ENCODE measurements around the gene WDR64.
A peak's percentile ranks its signal among the peaks of the same experiment; 100 is the strongest.

WDR64 gene

DNA sequence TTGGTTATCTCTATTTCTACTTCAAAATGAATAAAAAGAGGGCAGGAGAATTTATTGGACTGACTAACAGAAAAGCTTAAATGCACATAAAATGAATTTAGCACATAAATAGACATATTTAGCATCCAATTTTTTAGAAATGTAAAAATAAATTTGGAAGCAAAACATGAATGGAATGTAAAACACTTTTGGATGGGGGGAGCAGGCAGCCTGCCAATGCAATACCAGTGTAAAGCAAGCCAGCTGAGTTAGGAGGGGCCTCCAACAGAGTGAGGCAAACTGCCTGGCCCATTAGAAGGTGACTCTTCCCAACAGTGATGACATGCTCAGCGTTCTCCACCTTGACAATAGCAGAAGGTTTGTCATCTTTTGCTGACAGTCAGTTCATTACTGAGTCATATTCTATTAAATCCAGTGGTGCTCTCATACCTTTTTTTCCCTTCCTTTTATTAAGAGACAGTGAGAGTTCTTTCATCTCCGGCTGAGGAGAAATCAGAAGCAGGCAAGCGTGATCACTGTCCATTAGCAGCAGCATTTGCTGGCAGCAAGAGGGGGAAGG, 176.5 kb downstream of the WDR64 start:
- peaks cover 13% of the 10 kb centered on the region for H3K27me3 ChIP-seq (ENCODE audit: low read depth, low read length)
- H3K4me1 ChIP-seq (ENCODE audit: low read length): peaks cover 12% of the 10 kb centered on the region
- no peak overlapping the region for H3K9ac ChIP-seq (ENCODE audit: low read length)
- no peak overlapping the region for H2AFZ ChIP-seq (ENCODE audit: low read depth, low read length)
- no peaks in the 10 kb centered on the region for H4K20me1 ChIP-seq (ENCODE audit: insufficient read depth, low read length)
- no peak overlapping the region for H3K4me2 ChIP-seq (ENCODE audit: low read length)
- H3K36me3 ChIP-seq (replicated peaks; ENCODE audit: low read depth, low read length): no peaks in the 10 kb centered on the region
- no peak overlapping the region for H3K4me3 ChIP-seq (ENCODE audit: low read length)
- TF ChIP-seq, protein P1, sequence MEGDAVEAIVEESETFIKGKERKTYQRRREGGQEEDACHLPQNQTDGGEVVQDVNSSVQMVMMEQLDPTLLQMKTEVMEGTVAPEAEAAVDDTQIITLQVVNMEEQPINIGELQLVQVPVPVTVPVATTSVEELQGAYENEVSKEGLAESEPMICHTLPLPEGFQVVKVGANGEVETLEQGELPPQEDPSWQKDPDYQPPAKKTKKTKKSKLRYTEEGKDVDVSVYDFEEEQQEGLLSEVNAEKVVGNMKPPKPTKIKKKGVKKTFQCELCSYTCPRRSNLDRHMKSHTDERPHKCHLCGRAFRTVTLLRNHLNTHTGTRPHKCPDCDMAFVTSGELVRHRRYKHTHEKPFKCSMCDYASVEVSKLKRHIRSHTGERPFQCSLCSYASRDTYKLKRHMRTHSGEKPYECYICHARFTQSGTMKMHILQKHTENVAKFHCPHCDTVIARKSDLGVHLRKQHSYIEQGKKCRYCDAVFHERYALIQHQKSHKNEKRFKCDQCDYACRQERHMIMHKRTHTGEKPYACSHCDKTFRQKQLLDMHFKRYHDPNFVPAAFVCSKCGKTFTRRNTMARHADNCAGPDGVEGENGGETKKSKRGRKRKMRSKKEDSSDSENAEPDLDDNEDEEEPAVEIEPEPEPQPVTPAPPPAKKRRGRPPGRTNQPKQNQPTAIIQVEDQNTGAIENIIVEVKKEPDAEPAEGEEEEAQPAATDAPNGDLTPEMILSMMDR (IDR thresholded peaks at IDR 0.05; ENCODE audit: low read depth, low read length): no peak
- no peak for TF ChIP-seq EZH2phosphoT487 (IDR thresholded peaks at IDR 0.05; ENCODE audit: low read depth)
- H3K79me2 ChIP-seq (ENCODE audit: low read length): no peaks in the 10 kb centered on the region
- H3K27ac ChIP-seq (ENCODE audit: low read length): no peak overlapping the region
- no peaks in the 10 kb centered on the region for H3K9me3 ChIP-seq (ENCODE audit: insufficient read depth, low read length)

DNA sequence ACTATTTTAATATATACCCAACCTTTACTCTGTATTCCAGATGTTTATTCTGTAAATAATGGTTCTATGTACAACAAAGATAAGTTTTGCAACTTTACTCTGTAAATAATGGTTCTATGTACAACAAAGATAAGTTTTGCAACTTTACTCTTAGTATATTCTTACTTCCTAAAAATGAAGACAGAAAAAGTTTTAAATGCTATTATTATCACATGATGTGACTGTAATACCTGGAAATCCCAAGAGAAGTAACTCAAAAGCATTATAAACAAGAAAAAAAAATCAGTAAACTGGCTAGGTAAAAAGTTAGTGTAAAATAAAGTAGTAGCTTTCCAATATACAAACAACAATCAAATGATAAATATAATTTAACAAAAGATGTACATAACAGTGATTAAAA, 177.4 kb downstream of the WDR64 start:
- H3K27ac ChIP-seq (ENCODE audit: low read length): no peak overlapping the region
- no peak overlapping the region for H3K9ac ChIP-seq (ENCODE audit: low read length)
- no peak overlapping the region for H2AFZ ChIP-seq (ENCODE audit: low read depth, low read length)
- no peak overlapping the region for H3K4me2 ChIP-seq (ENCODE audit: low read length)
- H3K27me3 ChIP-seq (ENCODE audit: low read depth, low read length): peaks cover 19% of the 10 kb centered on the region
- no peaks in the 10 kb centered on the region for H3K9me3 ChIP-seq (ENCODE audit: insufficient read depth, low read length)
- H3K4me1 ChIP-seq (ENCODE audit: low read length): peaks cover 12% of the 10 kb centered on the region
- H4K20me1 ChIP-seq (ENCODE audit: insufficient read depth, low read length): no peaks in the 10 kb centered on the region
- H3K4me3 ChIP-seq (ENCODE audit: low read length): no peak overlapping the region
- no peaks in the 10 kb centered on the region for H3K79me2 ChIP-seq (ENCODE audit: low read length)
- TF ChIP-seq, protein P1 (IDR thresholded peaks at IDR 0.05; ENCODE audit: low read depth, low read length): no peak
- TF ChIP-seq EZH2phosphoT487 (IDR thresholded peaks at IDR 0.05; ENCODE audit: low read depth): no peak
- H3K36me3 ChIP-seq (replicated peaks; ENCODE audit: low read depth, low read length): no peaks in the 10 kb centered on the region

DNA sequence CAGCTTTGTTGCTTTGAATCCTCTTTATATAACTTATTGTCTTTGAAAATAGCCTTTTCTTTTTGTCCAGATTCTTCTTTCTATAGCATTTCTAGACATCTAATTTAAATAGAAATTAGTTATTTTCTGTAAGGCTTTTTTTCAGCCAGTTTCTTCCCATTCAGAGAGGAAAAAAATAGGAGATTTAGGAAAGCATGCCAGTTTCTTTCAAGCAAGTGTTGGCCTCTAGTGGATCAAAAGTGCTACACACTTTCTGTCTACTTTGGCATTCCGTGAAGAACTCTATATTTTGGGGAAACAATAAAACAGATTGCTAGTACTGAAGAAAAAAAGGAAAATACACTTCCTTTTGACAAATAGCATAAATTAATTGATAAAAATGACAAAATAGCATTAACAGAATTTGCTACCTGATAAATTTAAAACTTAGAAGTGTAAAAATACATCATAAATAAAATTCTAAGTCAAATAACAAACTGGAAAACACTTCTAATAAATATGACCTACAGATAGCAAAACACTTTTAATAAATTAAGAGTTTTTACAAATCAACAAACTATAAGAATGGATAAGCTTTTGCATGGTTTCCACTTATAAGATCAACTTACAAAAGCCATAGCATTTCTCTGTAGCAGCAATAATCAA, 182.8 kb downstream of the WDR64 start:
- no peak overlapping the region for H3K9ac ChIP-seq (ENCODE audit: low read length)
- no peak for TF ChIP-seq EZH2phosphoT487 (IDR thresholded peaks at IDR 0.05; ENCODE audit: low read depth)
- TF ChIP-seq, protein P1 (IDR thresholded peaks at IDR 0.05; ENCODE audit: low read depth, low read length): peak; percentile 91

DNA sequence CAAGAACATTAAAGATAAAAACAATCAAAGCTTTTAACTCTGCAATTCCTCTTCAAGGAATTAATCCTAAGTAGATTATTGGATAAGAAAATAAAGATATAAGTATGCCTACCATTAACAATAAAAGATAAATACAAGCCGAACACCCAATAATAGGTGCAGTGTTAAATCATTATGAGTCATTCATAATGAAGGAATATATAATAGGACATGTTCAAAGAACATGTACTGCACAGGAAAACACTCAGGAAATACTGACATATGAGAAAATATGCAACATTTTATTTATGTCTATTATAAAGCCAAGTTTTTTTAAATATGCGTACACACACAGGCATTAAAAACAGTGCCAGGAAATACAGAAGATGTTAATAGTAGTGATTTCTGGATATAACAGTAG, 184.9 kb downstream of the WDR64 start:
- Histone ChIP-seq H4K20me1 (ENCODE audit: insufficient read depth, low read length) (no peaks in the 10 kb centered on the region), H3K9me3 (ENCODE audit: insufficient read depth, low read length) (no peaks in the 10 kb centered on the region), H2AFZ (ENCODE audit: low read depth, low read length) (no peak overlapping the region), H3K4me1 (ENCODE audit: low read length) (peaks cover 21% of the 10 kb centered on the region), H3K9ac (ENCODE audit: low read length) (no peak overlapping the region), H3K27me3 (ENCODE audit: low read depth, low read length) (peaks cover 19% of the 10 kb centered on the region), H3K4me3 (ENCODE audit: low read length) (no peak overlapping the region), H3K4me2 (ENCODE audit: low read length) (no peak overlapping the region), H3K27ac (ENCODE audit: low read length) (no peak overlapping the region), H3K79me2 (ENCODE audit: low read length) (no peaks in the 10 kb centered on the region), H3K36me3 (replicated peaks; ENCODE audit: low read depth, low read length) (no peaks in the 10 kb centered on the region)
- TF ChIP-seq EZH2phosphoT487 (IDR thresholded peaks at IDR 0.05; ENCODE audit: low read depth): no peak
- TF ChIP-seq, protein P1 (IDR thresholded peaks at IDR 0.05; ENCODE audit: low read depth, low read length): no peak

More for the DNA sequence above, 182.8 kb downstream of the WDR64 start:
- no peak overlapping the region for H2AFZ ChIP-seq (ENCODE audit: low read depth, low read length)
- no peaks in the 10 kb centered on the region for H3K9me3 ChIP-seq (ENCODE audit: insufficient read depth, low read length)
- H4K20me1 ChIP-seq (ENCODE audit: insufficient read depth, low read length): no peaks in the 10 kb centered on the region
- H3K4me1 ChIP-seq (ENCODE audit: low read length): peaks cover 17% of the 10 kb centered on the region
- no peaks in the 10 kb centered on the region for H3K79me2 ChIP-seq (ENCODE audit: low read length)
- H3K27me3 ChIP-seq (ENCODE audit: low read depth, low read length): peaks cover 19% of the 10 kb centered on the region
- H3K27ac ChIP-seq (ENCODE audit: low read length): no peak overlapping the region
- no peak overlapping the region for H3K4me2 ChIP-seq (ENCODE audit: low read length)
- no peak overlapping the region for H3K4me3 ChIP-seq (ENCODE audit: low read length)
- no peaks in the 10 kb centered on the region for H3K36me3 ChIP-seq (replicated peaks; ENCODE audit: low read depth, low read length)

Data from OCI-LY3 (cell line).